SIG-M5 treated with dmso at 0.1 percent for 504 hours (cell line): ENCODE results near the gene PKD1L1.
A peak's percentile ranks its signal among the peaks of the same experiment; 100 is the strongest.
"Not testable (repeated sequence)": the region's sequence is repeated elsewhere in the genome, so short reads cannot be mapped to it uniquely, and the experiment has no call there.

Source experiments
- DNase-seq: peaks from one replicate; lab custom pipeline; 2025; ENCODE audit not compliant: unreplicated experiment; lab: John Stamatoyannopoulos, UW

The PKD1L1 gene

GRCh38 chr7:47937711-47938573 lies 10.3 kb downstream of the PKD1L1 start:
- DNase-seq, result no peak

GRCh38 chr7:47937065-47937687 lies 11.1 kb downstream of the PKD1L1 start:
- no peak for DNase-seq

- no peak for DNase-seq
Measured at GRCh38 chr7:47936323-47936722, 11.9 kb downstream of the PKD1L1 start.

DNA sequence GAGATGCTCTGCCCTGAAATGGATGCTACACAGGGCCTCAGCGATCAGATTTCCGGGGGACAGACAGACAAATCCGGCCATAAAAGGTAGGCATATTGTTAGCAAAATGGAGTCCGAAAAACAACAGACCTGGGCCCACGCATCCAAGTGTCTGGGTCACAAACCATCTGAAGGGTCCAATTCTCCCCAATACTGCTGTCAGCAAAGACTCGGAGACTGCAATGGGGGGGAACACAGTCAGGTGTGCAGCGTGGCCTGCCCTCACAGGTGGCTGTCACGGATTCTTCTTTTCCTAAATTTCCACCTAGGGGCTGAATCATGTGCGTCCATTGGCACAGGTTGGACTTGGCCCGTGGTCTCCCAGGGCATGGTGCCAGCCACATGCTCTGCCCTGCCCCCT lies 12.9 kb downstream of the PKD1L1 start:
- DNase-seq, result no peak

DNA sequence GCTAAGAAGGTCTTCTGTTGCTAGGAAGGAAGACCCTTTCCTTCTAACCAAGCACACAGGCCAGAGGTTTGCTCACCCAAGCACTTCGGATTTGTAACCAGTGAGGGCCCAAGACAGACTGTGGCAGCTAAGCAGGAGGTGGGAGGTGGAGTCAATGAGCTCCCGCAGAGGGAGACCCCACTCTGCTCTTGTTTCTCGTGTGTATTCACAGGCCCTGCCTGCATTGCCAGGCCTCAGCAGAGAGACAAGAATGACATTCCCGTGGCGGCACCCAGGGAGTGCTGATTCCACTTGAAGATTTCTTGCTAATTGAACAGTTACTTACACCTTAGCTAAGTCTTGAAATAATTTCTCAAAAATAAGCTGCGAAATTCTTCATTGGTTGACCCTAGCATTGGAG lies 13.4 kb downstream of the PKD1L1 start:
- DNase-seq, result no peak

GRCh38 chr7:47933215-47933614 lies 15.1 kb downstream of the PKD1L1 start:
- DNase-seq, result no peak

- no peak for DNase-seq
Measured at GRCh38 chr7:47932466-47933037, 15.7 kb downstream of the PKD1L1 start.

DNA sequence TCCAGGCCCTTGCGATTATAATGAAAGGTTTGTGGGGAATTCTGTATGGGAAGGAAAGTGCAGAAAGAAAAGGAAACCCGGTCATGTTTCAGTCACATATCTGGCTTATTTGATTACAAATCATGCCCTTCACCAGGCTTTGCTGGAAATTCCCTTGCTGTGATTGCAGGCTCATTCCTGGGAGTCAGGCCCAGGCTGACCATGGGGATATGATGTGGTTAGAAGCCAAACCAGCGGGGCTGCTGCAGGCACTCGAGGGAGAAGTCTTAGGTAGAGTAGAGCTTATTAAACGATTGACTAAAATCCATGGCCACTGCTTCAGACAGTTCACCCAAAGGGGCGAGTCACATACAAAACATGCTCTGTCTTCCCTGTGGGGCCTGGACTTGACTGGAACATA lies 16.2 kb downstream of the PKD1L1 start:
- DNase-seq, result no peak

DNA sequence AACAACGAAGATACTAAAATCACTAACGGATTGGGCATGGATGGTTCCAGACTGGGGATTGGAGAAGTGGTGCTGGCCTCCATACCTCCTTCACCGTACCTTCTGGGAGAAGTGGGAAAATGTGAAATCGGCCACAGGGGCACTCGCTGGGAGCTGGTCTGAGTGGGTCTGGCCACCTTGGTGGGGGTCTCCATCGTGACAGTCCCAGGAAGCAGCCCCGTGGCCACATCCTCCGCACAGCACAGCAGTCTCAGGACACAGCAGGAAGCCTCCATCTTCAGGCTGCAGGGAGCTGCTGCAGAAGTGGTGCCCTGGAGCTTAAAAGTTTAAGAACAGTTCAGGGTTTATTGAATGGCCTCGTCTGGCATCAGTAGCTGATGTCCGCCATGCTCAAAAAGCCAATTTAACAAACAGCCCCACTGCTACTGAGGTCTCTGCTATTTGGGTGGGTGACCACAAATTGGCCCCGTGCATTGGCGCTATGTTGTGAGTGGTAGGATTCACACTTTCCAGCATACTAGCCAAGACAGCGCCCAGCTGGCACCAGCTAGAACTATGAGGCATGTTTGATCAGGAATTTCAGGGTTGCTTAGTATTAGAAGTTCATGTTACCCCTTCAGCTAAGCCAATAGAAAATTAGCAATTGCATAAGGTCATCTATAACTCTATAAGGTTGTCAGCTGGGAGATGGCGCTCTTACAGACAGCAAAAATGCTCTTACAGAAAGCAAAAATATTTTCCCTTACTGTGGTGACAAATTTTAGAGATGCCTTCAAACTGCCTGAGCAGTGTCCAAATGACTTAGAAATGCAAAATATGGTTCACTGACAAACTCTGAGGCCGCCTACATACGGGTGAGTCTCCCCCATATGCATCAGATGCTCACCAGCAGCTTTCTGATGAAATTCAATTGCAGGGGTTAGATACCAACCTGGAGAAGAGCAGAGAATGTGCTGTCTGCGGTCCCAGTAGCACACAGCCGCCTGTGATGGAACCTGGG lies 17.0 kb downstream of the PKD1L1 start:
- no peak for DNase-seq

DNA sequence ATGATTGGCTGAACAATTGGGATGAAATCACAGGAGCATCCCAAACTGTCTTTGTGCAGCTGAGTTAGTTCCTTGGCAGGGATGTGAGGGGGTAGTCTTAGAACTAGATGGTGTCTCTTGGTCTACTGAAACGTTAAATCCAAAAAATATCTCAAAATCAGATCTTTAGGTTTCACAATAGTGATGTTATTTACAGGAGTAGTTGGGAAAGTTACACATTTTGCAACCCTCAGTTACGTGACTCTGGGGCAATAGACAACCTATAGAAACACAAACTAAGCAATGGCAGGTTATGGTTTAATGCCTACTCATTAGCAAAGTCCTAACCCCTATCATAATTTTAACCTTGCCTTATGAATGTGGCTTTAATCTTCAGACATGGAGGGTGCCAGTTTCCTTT lies 24.0 kb downstream of the PKD1L1 start:
- no peak for DNase-seq

DNA sequence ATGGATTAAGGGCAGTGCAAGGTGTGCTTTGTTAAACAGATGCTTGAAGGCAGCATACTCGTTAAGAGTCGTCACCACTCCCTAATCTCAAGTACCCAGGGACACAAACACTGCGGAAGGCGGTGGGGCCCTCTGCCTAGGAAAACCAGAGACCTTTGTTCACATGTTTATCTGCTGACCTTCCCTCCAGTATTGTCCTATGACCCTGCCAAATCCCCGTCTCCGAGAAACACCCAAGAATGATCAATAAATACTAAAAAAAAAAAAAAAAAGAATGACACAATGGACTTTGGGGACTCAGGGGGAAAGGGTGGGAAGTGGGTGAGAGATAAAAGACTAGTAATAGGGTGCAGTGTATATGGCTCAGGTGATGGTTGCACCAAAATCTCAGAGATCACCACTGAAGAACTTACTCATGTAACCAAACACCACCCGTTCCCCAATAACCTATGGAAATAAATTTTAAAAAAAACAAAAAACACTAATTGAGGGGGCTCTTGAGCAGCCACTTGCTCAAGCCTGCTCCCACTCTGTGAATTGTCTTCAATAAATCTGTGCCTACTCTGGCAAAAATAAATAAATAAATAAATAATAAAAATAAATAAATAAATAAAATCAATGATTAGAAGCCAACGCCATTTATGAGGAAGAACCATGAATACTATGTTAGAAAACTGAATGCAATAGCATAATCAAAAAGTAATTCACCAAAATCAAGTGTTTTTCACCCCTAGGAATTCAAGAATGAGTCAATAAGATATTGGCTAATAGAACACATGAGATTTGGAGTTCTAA lies 25.0 kb downstream of the PKD1L1 start:
- not testable (repeated sequence) for DNase-seq

DNA sequence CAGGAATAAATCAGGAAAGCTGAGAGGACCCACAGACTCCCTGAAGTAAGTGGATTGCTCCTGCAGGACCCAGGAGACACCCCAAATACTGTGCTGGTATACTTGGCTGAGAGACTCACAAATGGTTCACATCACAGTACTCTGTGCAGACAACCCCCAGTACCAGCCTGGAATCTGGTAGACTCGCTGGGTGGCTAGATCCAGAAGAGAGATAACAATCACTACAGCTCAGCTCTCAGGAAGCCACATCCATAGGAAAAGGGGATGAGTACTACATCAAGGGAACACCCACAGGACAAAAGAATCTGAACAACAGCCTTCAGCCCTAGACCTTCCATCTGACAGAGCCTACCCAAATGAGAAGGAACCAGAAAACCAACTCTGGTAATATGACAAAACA lies 31.8 kb downstream of the PKD1L1 start:
- not testable (repeated sequence) for DNase-seq

- no peak for DNase-seq
Measured at GRCh38 chr7:47915616-47915976, 32.7 kb downstream of the PKD1L1 start.

DNA sequence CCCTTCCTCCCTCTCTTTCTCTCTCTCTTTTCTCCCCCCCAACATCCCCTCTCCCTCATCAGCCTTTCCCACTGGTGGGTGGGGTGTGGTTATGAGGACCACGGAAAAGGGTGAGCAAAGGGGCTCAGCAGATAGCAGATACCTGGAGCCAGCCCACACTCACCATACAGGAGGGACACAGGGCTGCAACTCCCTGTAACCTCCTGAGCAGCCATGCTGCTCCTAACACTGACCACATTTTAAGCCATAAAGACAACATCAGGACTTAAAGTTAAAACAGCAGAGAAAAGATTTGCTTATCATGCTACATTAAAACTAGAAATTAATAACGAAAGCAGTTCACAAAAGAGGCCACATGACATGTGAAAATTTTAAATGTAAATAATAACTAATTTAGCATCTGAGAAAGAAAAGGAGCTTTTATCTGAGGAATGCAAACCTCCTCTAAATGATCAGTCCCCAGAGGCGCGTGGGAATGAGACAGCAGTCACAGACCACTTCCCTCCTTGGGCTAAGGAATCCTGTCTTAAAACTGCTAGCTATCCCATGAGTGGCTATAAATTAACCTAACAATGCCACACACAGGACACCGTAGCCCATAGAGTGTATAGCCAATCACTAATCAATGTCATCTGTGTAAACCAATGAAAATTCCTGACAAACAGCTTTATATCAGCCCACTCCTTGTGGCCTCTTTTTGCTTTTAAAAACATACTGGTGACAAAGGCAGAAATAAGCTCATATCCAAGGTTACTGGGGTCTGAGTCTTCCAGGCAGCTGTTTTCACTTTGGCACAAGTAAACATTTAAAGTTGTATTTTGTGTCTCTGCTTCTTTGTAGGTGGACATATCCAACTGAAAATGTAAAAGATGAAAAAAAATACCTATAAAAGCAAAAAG lies 33.3 kb downstream of the PKD1L1 start:
- DNase-seq, result no peak

DNA sequence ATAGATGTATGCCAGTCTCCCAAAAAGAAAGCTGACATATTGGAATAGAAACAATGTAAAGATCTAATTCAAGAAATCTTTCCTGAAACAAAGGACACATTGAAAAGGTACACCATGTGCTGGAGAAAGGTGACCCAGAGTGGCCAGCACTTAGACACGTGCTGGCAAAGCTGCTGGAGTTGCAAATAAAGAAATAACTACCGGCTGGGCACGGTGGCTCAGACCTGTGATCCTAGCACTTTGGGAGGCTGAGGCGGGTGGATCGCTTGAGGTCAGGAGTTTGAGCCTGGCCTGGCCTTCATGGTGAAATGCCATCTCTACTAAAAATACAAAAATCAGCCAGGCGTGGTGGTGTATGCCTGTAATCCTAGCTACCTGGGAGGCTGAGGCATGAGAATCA lies 35.9 kb downstream of the PKD1L1 start:
- DNase-seq, result no peak

- DNase-seq, result no peak
Measured at GRCh38 chr7:47908720-47909119, 39.5 kb downstream of the PKD1L1 start.

GRCh38 chr7:47907981-47908616 lies 40.2 kb downstream of the PKD1L1 start:
- no peak for DNase-seq

DNA sequence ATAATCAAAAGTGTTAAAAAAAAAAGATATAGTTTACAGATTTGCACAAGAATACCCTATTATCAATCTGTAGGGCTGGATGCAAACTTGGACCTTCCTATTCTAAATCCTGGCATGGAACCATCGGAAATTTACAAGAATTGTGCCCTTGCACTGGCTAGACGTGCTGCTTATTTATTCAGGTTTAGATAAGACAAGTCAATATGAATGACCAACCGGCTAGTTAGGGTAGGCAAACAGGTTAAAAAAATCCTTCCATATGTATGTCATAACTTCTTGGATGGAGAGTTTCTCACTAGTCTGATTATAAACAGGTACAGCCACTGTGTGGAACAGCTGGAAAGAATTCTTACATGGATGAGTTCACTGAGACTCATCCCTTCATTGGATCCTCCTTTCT lies 41.4 kb downstream of the PKD1L1 start:
- peak; percentile 3 for DNase-seq
